Activated CD8-positive, alpha-beta memory T cell treated with anti-CD3 and anti-CD28 coated beads for 24 hours (primary cell): Measurements from ENCODE around the gene NUAK2.

Experiments used
- DNase-seq: peaks from one replicate; pipeline ENCODE4 v3.0.0-alpha.2; 2020

NUAK2 gene

DNA sequence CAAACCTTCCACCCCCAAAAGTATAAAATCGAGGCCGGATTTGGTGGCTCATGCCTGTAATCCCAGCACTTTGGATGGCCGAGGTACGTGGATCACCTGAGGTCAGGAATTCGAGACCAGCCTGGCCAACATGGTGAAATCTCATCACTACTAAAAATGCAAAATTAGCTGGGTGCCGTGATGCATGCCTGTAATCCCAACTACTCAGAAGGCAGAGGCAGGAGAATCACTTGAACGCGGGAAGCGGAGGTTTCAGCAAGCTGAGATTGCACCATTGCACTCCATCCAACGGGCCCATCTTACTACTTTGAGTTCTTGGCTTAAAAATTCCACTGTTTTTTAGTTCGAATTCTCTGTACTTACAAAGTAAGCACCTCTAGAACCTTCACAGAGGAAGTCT, 24.2 kb upstream of the NUAK2 start:
- no peak for DNase-seq

GRCh38 chr1:205344066-205344928, 22.8 kb upstream of the NUAK2 start:
- peak; percentile 72 for DNase-seq

GRCh38 chr1:205343431-205344065, 22.0 kb upstream of the NUAK2 start:
- peak; percentile 68 for DNase-seq

GRCh38 chr1:205342986-205343385, 21.4 kb upstream of the NUAK2 start:
- DNase-seq: no peak

DNA sequence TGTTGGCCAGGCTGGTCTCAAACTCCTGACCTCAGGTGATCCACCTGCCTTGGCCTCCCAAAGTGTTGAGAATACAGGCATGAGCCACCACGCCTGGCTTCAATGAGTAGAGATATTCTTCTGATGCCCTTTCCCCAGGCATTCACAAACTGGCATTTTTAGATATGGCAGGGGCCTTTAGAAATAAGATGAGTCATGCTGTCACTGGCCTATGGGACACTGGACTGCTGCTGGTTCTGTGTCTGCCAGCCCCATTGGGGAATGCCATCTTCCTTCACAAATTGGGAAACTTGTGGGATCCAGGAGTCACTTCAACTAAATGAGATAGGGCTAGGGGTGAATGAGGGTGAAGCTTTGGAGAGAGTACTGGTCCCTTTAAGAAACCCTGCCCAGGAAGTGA, 19.1 kb upstream of the NUAK2 start:
- DNase-seq: no peak

DNA sequence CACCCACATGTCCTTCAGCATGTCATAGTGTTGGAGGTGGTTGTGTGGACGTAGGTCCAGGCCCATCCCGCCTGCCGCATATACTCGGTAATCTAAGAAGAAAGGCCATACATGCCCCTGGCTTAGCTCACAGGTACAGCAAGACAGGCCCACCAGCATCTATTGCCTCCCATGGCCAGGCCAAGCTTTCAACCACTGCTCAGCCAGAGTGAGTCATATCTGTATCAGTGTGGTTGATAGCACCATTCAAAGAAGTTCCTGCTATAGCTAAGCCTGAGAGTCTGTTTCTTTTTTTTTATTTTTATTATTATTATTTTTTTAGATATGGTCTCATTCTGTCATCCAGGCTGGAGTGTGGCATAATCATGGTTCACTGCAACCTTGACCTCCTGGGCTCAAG, 18.2 kb upstream of the NUAK2 start:
- no peak for DNase-seq

GRCh38 chr1:205339197-205339702, 17.7 kb upstream of the NUAK2 start:
- DNase-seq: no peak

- no peak for DNase-seq
These were observed 16.5 kb upstream of the NUAK2 start for GRCh38 chr1:205338011-205338410.

GRCh38 chr1:205337481-205337880, 15.9 kb upstream of the NUAK2 start:
- DNase-seq: no peak

DNA sequence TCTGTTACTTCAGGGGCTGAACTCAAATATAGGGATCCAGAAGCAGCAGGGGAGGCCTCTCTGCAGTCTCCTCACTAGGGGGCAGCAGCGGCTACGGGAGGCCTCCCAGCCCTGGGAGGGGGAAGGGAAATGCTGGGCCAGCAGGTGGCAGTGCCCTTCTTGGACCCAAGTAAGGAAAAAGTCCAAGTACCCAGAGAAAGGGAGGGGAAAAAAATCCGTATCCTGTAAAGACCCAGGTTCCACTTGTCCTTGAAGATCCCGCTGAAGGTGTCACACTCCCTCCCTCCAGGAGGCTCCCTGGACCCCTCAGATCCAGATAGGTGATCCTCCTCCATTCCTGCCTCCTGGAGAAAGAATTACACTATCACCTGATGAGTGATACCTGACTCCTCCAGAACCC, 14.1 kb upstream of the NUAK2 start:
- DNase-seq: peak; percentile 88

- DNase-seq: no peak
These were observed 10.7 kb upstream of the NUAK2 start for GRCh38 chr1:205332015-205332791.

- no peak for DNase-seq
These were observed 8.6 kb upstream of the NUAK2 start for GRCh38 chr1:205330150-205330549.

DNA sequence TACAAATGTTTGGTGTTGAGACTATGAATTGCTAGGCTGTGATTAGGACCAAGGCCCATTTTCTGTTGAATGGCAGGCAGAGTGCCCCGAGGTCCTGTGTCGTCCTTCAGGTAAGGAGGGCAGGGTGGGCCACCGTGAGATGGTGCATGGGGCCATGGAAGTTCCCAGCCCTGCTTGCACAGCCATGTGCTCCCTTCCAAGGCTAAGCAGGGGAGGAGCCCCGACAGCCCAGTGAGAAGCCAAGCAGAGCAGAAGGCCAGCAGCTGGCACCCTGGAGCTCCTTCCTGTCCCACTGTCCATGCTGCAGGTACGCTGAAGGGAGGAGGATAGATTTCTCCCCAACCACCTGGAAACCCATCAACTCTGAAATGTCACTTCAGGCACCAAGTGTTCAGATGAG, 8.2 kb upstream of the NUAK2 start:
- no peak for DNase-seq

GRCh38 chr1:205328476-205328875, 6.9 kb upstream of the NUAK2 start:
- no peak for DNase-seq

DNA sequence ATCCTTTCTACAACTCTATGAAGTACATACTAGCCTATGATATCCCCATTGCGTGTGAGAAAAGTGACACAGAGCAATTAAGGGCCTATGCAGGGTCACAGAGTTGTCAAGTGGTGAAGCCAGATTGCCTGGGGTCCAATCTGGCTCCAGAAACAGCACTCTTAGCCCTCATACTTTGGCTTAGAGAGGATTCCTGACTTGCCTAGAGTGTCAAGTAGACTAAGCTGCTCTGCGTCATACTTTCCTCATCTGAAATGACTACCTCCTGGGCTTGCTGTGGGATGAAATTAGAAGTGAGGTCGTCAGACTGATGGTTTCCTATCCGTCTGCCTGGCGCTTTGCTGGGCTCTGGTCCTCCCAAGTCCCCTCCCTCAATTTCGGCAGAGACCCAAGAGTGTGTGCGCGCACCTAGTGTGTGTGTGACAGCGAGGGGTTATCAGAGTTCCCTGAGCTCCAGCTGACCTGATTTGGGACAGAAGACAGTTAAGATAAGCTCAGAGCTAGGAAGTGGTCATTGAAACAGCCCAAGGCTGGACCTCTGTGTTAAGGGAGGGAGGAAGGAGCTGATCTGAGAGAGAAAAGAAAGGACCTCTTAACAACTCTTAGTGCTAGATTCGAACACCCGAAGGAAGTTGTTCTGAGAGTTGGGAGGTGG, 5.4 kb upstream of the NUAK2 start:
- DNase-seq: no peak

- peak; percentile 76 for DNase-seq
These were observed 3.9 kb upstream of the NUAK2 start for GRCh38 chr1:205325334-205325884.

DNA sequence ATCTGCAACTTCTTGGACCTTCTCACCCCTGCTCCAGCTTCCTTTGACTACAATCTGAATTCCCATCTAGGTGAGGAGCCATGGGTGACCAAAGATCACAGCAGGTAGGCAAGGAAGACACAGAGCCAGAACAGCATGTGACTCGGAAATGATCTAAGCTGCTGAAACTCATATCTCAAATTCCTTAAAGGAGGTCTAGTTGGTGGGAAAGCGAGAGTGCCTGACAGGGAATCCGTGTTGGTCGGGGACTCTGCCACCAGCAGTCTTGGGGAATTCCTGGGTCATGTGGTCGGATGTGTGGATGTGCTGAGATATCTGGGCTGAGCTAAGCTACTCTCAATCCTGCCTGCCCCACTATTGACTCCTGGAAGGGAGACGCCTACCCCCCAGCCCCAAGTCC, 3.2 kb upstream of the NUAK2 start:
- DNase-seq: no peak

GRCh38 chr1:205323794-205324193, 2.2 kb upstream of the NUAK2 start:
- no peak for DNase-seq

- no peak for DNase-seq
These were observed 376 bp upstream of the NUAK2 start for GRCh38 chr1:205321959-205322283.

DNA sequence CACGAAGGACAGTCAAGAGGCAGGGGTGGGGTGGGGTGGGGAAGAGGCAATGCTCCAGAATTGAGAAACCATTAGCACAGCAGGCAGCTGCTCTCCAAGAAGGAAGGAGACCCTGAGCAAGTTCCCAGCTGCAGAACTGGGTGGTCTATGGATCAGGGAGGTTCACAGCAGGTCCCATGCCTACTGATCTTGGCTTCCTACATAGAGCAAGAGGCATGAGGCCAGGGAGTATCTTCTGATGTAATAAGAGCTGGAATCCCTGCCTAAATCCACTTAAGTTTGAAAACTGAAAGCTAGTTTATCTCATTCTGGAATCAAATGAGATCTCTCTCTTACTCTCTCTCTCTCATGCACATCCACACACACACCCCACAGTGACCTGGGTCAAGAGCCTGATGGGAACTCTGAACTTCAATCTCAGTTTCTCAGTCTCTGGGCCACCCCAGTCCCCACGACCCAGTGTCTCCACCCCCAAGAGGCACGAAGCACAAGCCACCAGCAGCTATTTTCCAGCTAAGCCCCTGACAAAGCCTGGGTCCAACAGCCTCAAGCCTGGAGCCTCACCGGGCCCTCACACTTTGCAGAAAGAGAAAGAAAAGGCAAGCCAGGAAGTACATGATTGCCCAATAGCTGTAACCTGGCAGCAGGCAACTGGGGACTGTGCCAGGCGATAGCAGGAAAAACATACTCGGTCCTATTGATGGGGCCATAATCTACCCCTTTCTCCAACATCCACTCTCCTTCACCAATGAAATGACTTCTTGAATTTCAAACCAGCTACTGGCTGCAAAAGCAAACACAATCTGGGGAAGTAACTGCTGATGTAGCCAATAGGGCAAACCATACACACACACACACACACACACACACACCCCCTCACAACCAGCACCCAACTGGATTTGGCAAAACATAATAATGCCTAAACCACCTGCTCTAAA, 2.2 kb downstream of the NUAK2 start:
- DNase-seq: no peak

GRCh38 chr1:205318231-205318991, 3.1 kb downstream of the NUAK2 start:
- DNase-seq: no peak
